Neural progenitor cell (in vitro differentiated cells): ENCODE results near the gene RAB3IL1. TPM values are rescaled to one million over a fixed set of nuclear protein-coding genes. Genes with fewer than 3 reads are reported as not detected.

Experiments
- DNase-seq: peaks from one replicate; pipeline ENCODE4 v3.0.0-alpha.2; 2016; ENCODE audit warnings: low spot score
- H2AFZ ChIP-seq: fragments of 200-600 bp; sonication (generic); replicated peaks from 2 replicates; pipeline ENCODE4 v1.6.1; 2016; ENCODE audit warnings: antibody characterized with exemption
- H3F3A ChIP-seq: fragments of 200-600 bp; sonication (generic); 2 replicates; pipeline ENCODE4 v1.6.1; 2016; ENCODE audit warnings: antibody characterized with exemption, low read depth
- H3K27ac ChIP-seq: fragments of 200-600 bp; sonication (generic); 2 replicates; pipeline ENCODE4 v1.5.1; 2016; ENCODE audit warnings: mild to moderate bottlenecking
- H3K27me3 ChIP-seq: fragments of 200-600 bp; sonication (generic); 2 replicates; pipeline ENCODE4 v1.6.1; 2016; ENCODE audit warnings: mild to moderate bottlenecking, moderate library complexity
- H3K36me3 ChIP-seq: fragments of 200-600 bp; sonication (generic); 2 replicates; pipeline ENCODE4 v1.5.1; 2016
- H3K4me1 ChIP-seq: fragments of 200-600 bp; sonication (generic); 2 replicates; pipeline ENCODE4 v1.6.1; 2016; ENCODE audit warnings: mixed run types
- H3K4me2 ChIP-seq: fragments of 200-600 bp; sonication (generic); 2 replicates; pipeline ENCODE4 v1.6.1; 2016
- H3K4me3 ChIP-seq: fragments of 200-600 bp; sonication (generic); 2 replicates; pipeline ENCODE4 v1.5.1; 2016
- H3K79me2 ChIP-seq: fragments of 200-600 bp; sonication (generic); 2 replicates; pipeline ENCODE4 v1.6.1; 2016; ENCODE audit warnings: low read depth
- H3K9ac ChIP-seq: fragments of 200-600 bp; sonication (generic); 2 replicates; pipeline ENCODE4 v1.6.1; 2016
- H3K9me3 ChIP-seq: fragments of 200-600 bp; sonication (generic); 2 replicates; pipeline ENCODE4 v1.5.1; 2016; ENCODE audit warnings: low read depth
- H4K20me1 ChIP-seq: fragments of 200-600 bp; sonication (generic); 2 replicates; pipeline ENCODE4 v1.6.1; 2016; ENCODE audit warnings: low read depth
- H3K27ac Mint-ChIP-seq: 3 replicates; pipeline ENCODE4 v1.8.0; 2021; ENCODE audit warnings: mixed read lengths
- H3K27me3 Mint-ChIP-seq: 2 replicates; pipeline ENCODE4 v1.8.0; 2022; ENCODE audit warnings: low read depth, mild to moderate bottlenecking, inconsistent platforms, moderate library complexity, mixed read lengths; ENCODE audit not compliant: insufficient read depth
- H3K36me3 Mint-ChIP-seq: 3 replicates; pipeline ENCODE4 v1.8.0; 2021; ENCODE audit warnings: mixed read lengths
- H3K4me1 Mint-ChIP-seq: 3 replicates; pipeline ENCODE4 v1.8.0; 2021; ENCODE audit warnings: mixed read lengths
- H3K4me3 Mint-ChIP-seq: 3 replicates; pipeline ENCODE4 v1.8.0; 2021; ENCODE audit warnings: mild to moderate bottlenecking, moderate library complexity, mixed read lengths
- H3K9me3 Mint-ChIP-seq: 3 replicates; pipeline ENCODE4 v1.8.0; 2020; ENCODE audit warnings: mixed read lengths
- EZH2 ChIP-seq: fragments of 200-600 bp; sonication (generic); IDR thresholded peaks from 2 replicates; pipeline ENCODE4 v1.6.1; 2017; ENCODE audit warnings: antibody characterized with exemption, mild to moderate bottlenecking, moderate library complexity
- EZH2phosphoT487 ChIP-seq: fragments of 200-600 bp; sonication (generic); IDR thresholded peaks from 2 replicates; pipeline ENCODE4 v1.6.1; 2017; ENCODE audit warnings: antibody characterized with exemption
- total RNA-seq: library from RNA; depleted of rRNA; stranded (reverse); fragments of >200 nt; gene quantifications from 2 replicates; pipeline ENCODE4 v1.2.3, GENCODE V29; 2015; ENCODE audit warnings: low replicate concordance
- TF ChIP-seq, protein P1 (sequence below): fragments of 200-600 bp; sonication (generic); IDR thresholded peaks from 2 replicates; pipeline ENCODE4 v1.5.1; 2017; ENCODE audit warnings: antibody characterized with exemption, mild to moderate bottlenecking

Gene RAB3IL1
- total RNA-seq, 1 donor from 2014 or later, result 1.4 TPM

DNA sequence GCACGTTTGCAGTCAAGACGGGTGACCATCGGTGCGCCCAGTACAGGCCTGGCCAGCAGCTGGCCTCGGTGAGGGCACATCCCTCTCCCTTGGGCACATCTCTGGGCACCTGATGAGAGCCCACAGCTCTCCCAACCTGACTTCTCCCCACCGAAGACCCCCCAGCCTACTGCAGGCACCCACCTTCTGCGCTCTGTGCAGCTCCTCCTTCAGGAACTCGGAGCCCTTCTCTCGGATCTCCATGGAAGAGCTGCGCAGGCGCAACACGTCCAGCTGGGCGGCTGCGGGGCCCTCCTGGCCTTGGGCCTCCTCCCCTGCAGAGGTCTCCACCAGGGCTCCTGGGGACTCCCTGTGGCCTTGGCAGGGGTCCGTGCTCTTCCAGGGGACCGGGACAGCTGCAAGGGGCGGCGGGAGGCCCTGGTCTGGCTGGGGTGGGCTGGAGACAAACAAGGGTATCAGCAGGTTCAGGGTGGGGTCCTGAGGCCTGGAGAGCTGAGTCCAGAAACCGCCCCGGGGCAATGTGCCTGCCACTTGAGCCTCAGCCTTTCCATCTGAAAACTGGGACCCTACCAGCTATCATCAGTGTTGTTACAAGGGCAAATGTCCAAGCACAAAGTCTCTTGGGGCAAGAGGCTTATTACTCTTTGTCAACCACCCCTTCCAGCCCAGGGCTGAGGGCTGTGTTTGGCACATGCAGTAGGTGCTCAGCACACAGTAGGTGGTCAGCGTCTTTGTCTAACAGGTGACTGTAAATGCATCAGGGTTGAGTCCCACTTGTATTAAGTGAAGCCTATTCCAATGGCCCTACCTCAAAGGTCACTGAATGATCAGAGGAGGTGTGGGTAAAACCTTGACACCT, 9.3 kb downstream of the RAB3IL1 start:
- H3K27me3 ChIP-seq, result no peaks in the 10 kb centered on the region
- Mint-ChIP-seq H3K27ac (peak overlapping the region; percentile 57), H3K4me3 (no peak overlapping the region), H3K9me3 (no peaks in the 10 kb centered on the region), H3K36me3 (no peaks in the 10 kb centered on the region), H3K27me3 (peaks cover 8% of the 10 kb centered on the region), H3K4me1 (peaks cover 15% of the 10 kb centered on the region)
- no peak overlapping the region for H3K4me2 ChIP-seq
- H4K20me1 ChIP-seq, result no peaks in the 10 kb centered on the region
- peaks cover 3% of the 10 kb centered on the region for H3F3A ChIP-seq
- H3K27ac ChIP-seq, result no peak overlapping the region
- no peak overlapping the region for H3K9ac ChIP-seq
- no peaks in the 10 kb centered on the region for H3K9me3 ChIP-seq
- no peak overlapping the region for H2AFZ ChIP-seq
- H3K79me2 ChIP-seq, result no peaks in the 10 kb centered on the region
- H3K4me1 ChIP-seq, result peaks cover 12% of the 10 kb centered on the region
- no peak for DNase-seq
- H3K4me3 ChIP-seq, result no peak overlapping the region
- no peaks in the 10 kb centered on the region for H3K36me3 ChIP-seq
- TF ChIP-seq, protein P1, sequence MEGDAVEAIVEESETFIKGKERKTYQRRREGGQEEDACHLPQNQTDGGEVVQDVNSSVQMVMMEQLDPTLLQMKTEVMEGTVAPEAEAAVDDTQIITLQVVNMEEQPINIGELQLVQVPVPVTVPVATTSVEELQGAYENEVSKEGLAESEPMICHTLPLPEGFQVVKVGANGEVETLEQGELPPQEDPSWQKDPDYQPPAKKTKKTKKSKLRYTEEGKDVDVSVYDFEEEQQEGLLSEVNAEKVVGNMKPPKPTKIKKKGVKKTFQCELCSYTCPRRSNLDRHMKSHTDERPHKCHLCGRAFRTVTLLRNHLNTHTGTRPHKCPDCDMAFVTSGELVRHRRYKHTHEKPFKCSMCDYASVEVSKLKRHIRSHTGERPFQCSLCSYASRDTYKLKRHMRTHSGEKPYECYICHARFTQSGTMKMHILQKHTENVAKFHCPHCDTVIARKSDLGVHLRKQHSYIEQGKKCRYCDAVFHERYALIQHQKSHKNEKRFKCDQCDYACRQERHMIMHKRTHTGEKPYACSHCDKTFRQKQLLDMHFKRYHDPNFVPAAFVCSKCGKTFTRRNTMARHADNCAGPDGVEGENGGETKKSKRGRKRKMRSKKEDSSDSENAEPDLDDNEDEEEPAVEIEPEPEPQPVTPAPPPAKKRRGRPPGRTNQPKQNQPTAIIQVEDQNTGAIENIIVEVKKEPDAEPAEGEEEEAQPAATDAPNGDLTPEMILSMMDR, result no peak

DNA sequence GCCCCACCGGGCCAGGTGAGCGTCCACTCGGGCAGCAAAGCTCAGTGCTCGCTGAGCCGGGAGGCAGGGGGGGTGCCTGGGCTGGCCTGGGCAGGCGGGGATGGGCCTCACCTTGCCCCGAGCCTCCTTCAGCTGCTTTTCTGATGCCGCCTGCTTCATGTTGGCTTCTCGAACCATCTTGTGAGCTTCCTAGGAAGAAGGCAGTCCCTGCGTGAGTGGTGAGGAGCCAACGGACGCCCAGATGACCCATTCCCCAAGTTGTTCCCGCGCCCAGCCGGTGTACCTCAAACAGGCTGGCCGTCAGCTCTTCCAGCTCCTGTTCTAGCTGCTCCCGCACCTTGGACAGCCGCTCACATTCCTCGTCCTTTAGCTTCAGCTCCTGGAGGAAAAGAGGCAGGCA, 10.1 kb downstream of the RAB3IL1 start:
- no peaks in the 10 kb centered on the region for H3K36me3 Mint-ChIP-seq
- H3K27ac Mint-ChIP-seq, result no peak overlapping the region
- H3K27ac ChIP-seq, result no peak overlapping the region
- H3K4me1 Mint-ChIP-seq, result peaks cover 15% of the 10 kb centered on the region
- peak; percentile 33 for DNase-seq
- no peak overlapping the region for H2AFZ ChIP-seq
- no peaks in the 10 kb centered on the region for H3K79me2 ChIP-seq
- H3K9me3 Mint-ChIP-seq, result no peaks in the 10 kb centered on the region
- peaks cover 8% of the 10 kb centered on the region for H3K27me3 Mint-ChIP-seq
- no peak overlapping the region for H3K9ac ChIP-seq
- H3K27me3 ChIP-seq, result no peaks in the 10 kb centered on the region
- no peaks in the 10 kb centered on the region for H4K20me1 ChIP-seq
- peaks cover 3% of the 10 kb centered on the region for H3F3A ChIP-seq
- TF ChIP-seq, protein P1, result no peak
- TF ChIP-seq EZH2phosphoT487 (no peak), EZH2 (no peak)
- H3K4me2 ChIP-seq, result no peak overlapping the region
- H3K36me3 ChIP-seq, result no peaks in the 10 kb centered on the region
- no peak overlapping the region for H3K4me3 ChIP-seq
- no peaks in the 10 kb centered on the region for H3K9me3 ChIP-seq
- peaks cover 12% of the 10 kb centered on the region for H3K4me1 ChIP-seq
- no peak overlapping the region for H3K4me3 Mint-ChIP-seq

DNA sequence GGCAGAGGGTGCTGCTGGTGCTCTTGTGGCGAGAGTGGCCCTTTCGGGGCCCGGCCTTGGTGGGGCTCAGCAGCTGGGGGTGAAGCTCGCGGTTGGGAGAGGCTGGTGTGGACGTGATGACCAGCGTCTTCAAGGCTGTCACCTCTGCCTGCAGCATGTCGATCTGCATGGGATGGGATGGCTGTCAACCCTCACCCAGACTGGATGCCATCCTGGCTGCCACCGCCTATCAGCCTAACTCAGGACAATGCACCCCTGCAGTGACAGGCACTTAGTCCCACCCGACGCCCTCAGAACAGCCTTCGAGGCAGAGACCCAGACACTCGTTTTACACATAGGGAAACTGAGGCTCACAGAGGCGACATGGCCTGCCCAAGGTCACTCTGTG, 10.8 kb downstream of the RAB3IL1 start:
- Histone ChIP-seq H3K4me3 (no peak overlapping the region), H3K4me2 (no peak overlapping the region), H3K9ac (no peak overlapping the region), H2AFZ (no peak overlapping the region), H3K4me1 (peaks cover 12% of the 10 kb centered on the region), H3K27ac (no peak overlapping the region), H3K36me3 (no peaks in the 10 kb centered on the region), H3F3A (peaks cover 3% of the 10 kb centered on the region), H3K9me3 (no peaks in the 10 kb centered on the region), H3K27me3 (no peaks in the 10 kb centered on the region), H3K79me2 (no peaks in the 10 kb centered on the region), H4K20me1 (no peaks in the 10 kb centered on the region)
- Mint-ChIP-seq H3K27me3 (peaks cover 8% of the 10 kb centered on the region), H3K27ac (peak overlapping the region; percentile 33), H3K36me3 (no peaks in the 10 kb centered on the region), H3K4me3 (no peak overlapping the region), H3K4me1 (peaks cover 15% of the 10 kb centered on the region), H3K9me3 (no peaks in the 10 kb centered on the region)
- TF ChIP-seq, protein P1, result no peak
- no peak for TF ChIP-seq EZH2phosphoT487
- no peak for TF ChIP-seq EZH2
- no peak for DNase-seq
